ENCODE data around the gene KCNE1.

DNA sequence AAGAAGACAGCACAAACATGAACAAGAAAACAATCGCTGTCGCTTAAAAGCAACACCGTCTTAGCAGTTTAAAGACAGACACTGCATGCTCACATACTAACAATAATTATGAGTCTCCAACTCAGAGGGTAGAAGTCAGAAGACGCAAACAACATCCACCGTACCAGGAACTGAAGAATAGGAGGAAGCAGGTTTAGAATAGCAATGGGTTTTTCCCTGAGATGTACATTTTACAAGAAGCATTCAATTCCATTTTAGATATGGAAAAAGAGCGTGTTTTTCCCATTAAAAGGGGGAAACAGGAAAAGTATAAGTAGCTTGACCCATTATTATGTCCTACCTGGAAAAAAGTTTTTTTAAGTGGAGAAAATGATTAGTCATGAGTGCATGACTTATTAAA lies 34.5 kb upstream of the KCNE1 start:
- TF ChIP-seq CTCF (IDR thresholded peaks at IDR 0.05), result no peak
- no peak for TF ChIP-seq POLR2A (IDR thresholded peaks at IDR 0.05)
- TF ChIP-seq EP300 (IDR thresholded peaks at IDR 0.05), result no peak

Data from ovary (tissue), 3 donors.